Stimulated activated CD8-positive, alpha-beta memory T cell treated with anti-CD3 and anti-CD28 coated beads, Interleukin-15, amount 100 ng/mL, for 48 hours (primary cell): Measurements from ENCODE around the gene TEX13A.
"Not testable (repeated sequence)": the region's sequence is repeated elsewhere in the genome, so short reads cannot be mapped to it uniquely, and the experiment has no call there.

ENCODE experiments used
- DNase-seq, 2 donors: peaks; one replicate each; pipeline ENCODE4 v3.0.0-alpha.2; 2020; ENCODE audit warnings: low read depth in 2 of 2

TEX13A gene, protein sequence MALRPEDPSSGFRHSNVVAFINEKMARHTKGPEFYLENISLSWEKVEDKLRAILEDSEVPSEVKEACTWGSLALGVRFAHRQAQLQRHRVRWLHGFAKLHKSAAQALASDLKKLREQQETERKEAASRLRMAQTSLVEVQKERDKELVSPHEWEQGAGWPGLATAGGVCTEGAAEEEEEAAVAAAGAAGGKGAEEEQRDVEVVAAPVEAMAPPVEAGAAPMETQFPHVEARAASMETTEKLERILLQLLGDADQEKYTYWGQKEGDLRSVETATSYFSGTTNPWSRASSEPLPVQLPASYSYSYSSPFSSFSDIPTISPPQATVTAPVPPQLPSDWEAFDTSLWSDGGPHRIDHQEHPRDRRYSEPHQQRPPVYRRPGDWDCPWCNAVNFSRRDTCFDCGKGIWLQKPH

DNA sequence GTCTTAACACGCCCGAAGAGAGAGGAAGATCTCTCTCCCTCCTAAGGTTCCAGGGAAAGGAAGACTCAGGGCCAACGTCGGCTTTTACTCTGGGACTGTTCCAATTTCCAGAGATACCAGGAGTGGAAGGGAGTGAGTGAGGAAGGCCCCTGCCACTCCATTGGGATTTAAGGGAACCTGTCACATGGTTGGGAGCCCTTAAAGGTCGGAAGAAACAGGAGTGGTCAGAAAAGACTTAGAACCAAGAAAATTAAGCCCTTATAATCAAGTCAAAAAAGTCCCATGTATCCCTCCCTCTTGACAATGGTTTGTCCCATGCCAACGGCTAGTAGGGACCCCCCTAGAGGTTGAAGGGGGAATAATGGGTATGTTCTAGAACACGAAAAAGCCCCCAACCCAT lies at the start of gene TEX13A:
Gene TEX13A, minus strand, starts transcription at position 59 of the 400 bp plus-strand sequence. CDS start 297 bp downstream, outside the sequence.
- no peak for DNase-seq

DNA sequence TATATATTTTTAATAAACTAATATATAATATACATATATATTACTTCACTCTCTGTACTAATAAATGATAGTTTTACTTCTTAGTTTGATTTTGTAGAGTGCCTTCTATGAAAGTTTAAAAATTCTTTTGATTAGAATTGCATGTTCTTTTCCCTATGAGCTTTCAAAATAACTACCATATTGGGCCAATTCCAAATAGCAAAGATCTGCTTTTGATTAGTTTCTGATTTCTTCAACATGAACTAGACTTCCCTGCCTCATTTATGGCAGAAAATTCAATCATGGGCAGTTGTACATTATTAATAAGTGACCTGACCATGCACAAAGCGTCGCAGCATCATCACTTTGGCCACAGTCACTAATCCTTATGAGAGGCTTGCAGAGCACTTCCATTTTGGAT lies 48.9 kb upstream of the TEX13A start:
- DNase-seq, result no peak

DNA sequence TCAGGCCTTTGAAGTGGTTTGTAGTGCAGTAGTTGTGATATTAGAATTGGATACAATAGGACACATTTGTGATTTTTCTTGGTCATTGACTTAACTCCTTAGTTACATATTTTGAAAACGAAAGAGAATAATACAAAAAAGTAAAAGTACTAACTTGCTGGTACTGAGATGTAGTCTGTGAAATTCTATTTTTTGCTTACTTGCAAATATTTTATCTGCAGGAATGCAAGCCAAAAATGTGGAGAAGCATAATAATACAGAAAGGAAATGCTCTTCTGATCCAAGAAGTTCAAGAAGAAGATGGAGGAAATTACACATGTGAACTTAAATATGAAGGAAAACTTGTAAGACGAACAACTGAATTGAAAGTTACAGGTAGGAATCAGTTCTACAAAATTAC lies 46.7 kb upstream of the TEX13A start:
- DNase-seq, result no peak

DNA sequence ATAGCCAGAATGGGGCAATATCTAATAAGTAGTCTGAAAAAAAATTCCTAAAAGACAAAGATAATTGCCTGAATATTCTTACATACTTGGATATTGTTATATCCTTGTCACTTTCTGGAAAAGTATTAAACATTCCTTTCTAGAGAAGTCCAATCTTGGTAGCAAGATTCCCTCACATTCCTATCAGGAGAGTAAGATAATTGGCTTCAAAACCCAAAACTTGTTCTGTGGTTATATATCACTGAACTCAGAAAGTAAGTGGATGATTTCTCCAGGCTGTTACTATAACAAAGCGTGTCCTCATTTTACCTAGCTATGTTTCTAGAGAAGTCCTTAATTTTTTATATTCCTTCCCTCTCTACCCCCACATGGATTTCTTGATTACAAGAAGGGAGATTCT lies 46.0 kb upstream of the TEX13A start:
- no peak for DNase-seq

DNA sequence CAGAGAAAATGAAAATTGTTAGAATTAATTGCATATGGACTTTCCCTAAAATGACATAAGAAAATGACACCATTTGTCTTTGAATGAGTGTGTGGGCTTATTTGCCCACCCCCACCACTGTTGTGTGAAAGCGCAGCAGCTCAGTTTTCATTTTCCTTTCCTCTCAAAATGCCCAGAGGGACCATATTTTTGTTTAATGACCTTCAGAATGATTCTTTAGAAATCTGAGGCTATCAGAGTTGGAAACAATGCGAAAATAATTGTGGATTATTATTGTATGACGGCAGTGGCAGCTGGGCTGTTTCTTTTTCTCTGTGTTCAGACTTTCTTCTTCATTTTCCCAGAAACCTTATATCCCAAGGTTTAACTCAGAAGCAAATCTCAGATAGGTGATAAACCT lies 44.6 kb upstream of the TEX13A start:
- no peak for DNase-seq

DNA sequence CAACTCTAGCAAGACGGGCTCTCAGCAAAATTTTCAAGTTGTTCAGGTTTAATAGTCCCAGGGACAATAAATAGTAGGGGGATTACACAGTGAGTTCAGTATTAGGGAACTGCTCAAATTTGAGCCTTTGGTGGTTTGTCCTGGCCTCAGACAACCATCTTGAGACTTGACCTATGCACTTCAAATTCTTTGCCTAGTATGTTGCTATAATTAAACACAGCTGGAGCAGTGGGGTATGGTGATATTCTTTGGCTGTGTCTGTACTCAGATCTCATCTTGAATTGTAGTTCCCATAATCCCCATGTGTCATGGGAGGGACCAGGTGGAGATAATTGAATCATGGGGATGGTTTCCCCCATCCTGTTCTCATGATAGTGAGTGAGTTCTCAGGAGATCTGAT lies 43.3 kb upstream of the TEX13A start:
- DNase-seq, result no peak

DNA sequence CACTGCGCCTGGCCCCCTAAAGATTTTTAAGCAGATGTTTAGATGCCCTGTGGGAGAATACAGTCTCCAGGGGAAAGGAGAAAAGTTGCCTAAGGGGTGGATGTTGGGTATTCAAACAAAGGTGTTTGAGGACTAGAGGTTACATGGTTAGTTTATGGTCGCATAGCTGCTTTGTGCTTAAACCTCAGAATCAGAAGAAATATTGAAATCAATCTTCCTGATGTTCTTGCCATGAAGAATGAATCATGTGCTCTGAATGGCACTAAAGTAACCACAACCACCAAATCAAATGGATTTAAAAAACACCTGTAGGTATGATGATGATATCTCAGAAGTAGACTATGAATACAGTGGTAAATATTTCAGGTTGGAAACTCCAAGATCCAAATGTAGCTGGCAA lies 42.7 kb upstream of the TEX13A start:
- DNase-seq, result no peak

DNA sequence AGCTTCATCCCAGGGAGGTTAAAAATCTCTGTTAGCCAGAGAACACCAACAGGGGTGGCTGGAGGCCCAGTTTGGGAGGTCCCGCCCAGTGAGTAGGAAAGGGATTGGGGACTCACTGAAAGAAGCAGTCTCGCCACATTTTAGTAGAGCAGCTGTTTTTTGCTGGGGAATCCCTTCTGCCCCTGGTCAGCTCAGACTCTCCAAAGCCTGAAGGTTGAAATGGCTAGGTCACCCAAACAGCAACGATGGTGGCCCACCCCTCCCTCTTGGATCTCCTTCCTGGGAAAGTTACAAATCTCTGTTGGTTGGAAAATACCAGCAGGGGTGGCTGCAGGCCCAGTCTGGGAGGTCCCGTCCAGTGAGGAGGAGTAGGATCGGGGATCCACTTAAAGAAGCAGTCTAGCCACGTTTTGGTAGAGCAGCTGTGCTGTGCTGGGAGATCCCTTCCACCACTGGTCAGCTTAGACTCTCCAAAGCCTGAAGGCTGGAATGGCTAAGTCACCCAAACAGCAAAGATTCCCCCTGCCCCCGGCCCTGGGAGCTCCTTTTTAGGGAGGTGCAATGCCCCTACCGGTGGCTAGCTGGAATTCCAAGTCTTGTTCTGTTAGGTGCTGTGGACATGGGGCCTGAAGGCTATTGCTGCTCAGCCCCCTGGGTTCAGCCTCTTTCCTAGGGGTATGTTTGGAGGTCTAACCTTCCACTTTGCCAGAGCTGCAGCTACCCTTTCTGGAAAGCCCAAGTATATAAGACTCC lies 40.0 kb upstream of the TEX13A start:
- no peak for DNase-seq

DNA sequence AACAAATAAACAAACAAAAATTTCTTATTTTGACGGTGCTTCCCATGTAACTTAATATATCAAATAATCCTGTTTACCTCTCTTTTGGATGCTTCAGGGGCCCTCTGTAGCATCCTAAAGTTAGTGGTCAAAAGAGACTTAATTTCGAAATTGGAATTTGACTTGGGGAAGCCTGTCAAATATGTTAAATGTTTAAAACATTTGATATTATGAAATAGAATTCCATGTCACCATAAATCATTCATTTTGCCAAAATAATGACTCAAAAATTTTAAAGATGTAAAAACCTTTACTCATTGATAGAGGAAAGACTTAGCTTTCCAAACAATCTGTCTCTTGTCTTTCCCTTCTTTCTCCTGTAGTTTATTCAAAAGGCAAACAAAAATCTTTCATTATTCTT lies 20.6 kb upstream of the TEX13A start:
- DNase-seq, result no peak

DNA sequence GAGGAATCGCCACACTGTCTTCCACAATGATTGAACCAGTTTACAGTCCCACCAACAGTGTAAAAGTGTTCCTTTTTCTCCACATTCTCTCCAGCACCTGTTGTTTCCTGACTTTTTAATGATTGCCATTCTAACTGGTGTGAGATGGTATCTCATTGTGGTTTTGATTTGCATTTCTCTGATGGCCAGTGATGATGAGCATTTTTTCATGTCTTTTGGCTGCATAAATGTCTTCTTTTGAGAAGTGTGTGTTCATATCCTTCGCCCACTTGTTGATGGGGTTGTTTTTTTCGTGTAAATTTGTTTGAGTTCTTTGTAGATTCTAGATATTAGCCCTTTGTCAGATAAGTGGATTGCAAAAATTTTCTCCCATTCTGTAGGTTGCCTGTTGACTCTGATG lies 16.9 kb upstream of the TEX13A start:
- DNase-seq, result not testable (repeated sequence)

DNA sequence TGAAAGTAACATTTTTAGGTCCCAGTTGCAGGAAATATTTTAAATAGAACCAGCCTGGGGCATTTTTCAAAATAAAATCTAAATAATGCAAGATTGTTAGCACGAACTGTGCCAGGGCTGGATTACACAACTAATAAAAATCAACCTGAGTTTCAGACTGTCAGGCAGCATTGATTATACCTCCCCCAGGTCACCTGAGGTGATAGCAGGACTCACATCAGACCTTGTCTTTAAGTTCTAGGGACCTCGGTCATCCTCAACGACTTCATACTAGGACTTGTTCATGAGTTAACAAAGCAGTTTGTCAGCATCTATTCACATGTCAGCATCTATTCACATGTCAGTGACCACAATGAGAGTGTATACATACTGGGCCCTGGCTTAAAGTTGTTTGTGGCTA lies 8.7 kb upstream of the TEX13A start:
- no peak for DNase-seq

DNA sequence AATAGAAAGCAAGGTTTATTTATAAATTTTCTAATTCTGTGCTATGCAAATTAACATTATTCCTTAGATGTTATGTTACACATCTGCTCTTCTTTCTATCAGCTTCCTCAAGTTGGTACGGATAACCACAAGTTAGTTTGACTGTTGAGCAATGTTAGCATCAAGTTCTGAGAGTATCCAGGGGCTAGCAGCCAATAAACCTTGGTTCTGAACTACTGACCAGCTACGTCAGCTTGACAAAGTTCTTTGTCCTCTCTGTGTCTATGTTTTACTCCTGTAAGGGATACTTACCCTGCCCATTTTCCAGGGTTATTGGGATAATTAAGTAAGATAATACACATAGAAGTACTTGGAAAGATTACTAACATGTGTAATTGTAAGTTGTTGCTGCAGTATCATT lies 8.1 kb upstream of the TEX13A start:
- no peak for DNase-seq

DNA sequence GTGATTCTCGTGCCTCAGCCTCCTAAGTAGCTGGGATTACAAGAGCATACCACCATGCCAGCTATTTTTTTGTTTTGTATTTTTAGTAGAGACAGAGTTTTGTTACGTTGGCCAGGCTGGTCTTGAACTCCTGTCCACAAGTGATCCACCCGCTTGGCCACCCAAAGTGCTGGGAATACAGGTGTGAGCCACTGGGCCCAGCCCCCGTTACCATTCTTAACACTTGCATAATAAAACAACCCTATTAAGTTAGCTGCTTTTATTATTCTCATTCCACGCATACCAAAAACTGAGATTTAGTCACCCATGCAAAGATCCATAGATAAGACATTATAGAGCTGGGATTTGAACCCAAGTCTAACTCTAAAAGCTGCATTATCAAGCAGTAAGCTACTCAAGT lies 6.0 kb upstream of the TEX13A start:
- no peak for DNase-seq

DNA sequence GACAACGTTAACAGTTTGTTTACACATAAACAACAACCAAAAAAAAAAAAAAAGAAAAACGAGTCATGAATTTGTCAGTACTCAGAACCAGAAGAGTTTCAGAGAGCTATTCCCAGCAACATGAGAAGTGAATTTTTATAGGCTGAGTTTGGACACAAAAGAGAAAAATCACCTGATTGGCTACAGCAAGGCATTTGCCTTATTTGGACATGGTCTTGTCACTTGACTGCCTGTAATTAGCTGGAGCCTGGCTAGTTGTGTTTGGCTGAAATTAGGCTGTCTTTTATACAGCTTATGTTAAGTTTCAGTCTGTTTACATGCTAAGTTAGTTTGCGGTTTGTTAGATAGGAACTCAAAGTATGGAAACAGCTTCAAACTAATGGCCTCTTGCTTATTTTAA lies 880 bp upstream of the TEX13A start:
- no peak for DNase-seq

DNA sequence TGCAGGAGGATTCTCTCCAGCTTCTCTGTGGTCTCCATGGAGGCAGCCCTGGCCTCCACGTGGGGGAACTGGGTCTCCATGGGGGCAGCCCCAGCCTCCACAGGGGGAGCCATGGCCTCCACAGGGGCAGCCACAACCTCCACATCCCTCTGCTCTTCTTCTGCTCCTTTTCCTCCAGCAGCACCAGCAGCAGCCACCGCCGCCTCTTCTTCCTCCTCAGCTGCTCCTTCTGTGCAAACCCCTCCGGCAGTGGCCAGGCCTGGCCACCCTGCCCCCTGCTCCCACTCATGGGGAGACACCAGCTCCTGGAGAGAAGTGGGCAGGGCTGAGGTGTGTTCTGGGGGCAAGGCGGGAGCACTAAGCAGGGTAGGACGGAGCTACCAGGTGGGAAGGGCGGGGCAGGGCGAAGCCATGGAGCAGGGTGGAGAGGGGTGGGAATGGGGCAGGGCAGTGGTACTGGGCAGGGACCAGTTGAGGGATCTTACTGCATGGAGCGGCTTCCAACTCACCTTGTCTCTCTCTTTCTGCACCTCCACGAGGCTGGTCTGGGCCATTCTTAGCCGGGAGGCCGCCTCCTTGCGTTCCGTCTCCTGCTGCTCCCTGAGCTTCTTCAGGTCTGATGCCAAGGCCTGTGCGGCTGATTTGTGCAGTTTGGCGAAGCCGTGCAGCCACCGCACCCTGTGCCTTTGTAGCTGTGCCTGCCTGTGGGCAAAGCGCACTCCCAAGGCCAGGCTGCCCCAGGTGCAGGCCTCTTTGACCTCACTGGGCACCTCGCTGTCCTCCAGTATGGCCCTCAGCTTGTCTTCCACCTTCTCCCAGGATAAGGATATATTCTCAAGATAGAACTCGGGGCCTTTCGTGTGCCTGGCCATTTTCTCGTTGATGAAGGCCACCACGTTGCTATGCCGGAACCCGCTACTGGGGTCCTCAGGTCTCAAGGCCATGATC lies 766 bp downstream of the TEX13A start:
- DNase-seq, result no peak

DNA sequence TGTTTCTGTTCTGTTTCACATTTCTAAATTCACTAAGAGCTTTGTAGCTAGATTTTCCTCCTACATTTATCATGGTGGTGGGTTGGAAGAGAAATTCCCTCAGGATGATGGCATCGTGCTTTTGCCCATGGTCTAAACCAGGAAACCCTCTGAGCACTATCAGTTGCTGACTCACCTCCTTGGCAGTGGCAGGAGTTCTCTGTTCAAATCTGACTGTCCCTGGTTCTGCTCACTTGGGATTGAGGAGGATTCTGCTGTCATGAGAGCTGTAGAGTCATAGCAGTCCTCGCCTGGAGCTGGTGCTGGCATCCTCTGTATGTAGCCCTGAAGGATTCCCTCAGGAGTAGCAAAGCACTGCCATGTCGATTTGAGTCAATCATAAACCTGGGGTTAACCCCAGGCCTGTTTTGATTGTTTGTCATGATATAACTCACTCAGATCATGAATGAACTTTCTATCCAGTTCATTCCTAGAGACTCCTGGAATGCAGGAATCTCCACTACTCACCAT lies 9.4 kb downstream of the TEX13A start:
- DNase-seq, result no peak

DNA sequence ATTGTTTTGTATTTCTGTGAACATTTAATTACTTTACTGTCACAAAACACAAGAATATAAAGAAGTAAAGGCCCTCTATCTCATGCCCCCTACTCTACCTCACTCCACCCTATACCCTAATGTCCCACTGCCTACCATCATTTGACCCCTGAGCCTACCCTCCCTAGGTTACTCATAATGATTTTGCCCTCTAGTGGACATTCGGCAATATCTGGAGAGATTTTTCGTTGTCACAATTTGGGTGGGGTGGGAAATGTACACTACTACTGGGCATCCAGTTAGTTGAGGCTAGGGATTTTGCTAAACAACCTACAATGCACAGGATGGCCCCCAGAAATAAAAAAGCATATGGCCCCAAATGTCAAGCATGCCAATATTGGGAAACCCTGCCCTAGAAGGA lies 10.2 kb downstream of the TEX13A start:
- DNase-seq, result no peak

DNA sequence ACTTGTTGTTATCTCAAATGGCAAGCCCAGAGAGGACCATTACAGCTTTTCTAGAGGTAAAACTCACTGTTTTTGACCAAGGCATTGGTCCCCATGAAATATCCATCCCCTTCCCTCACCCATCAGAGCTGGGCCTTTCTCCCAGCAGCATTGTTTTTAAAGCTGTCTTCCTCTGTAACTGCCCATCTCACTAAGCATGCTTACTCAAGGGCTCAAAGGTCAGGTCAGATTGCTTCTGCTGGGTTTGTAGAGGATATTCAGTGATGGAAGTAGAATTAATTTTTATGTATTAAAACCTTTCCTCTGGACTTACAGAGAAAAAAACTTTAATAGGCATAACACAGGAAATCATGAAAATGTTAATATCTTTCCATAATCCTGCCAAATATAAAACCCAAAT lies 11.1 kb downstream of the TEX13A start:
- no peak for DNase-seq

DNA sequence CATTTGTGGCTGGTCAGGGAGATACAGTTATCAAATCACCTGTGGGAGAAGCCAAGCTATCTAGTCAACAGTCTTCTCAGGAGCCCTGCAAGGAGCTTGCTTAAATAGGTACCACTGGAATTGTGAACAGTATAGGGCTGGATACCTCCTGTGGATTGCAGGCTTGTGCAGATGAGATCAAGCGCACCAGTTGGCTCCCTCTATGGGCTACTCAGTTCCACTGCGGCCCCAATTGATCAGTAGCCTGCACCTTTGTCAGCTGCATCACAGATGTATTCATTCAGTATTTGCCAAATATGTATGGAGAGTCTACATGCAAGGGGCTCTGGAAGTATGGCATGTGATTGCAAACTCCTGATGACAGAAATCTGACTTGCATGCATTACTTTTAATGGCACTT lies 28.6 kb downstream of the TEX13A start:
- DNase-seq, result no peak

DNA sequence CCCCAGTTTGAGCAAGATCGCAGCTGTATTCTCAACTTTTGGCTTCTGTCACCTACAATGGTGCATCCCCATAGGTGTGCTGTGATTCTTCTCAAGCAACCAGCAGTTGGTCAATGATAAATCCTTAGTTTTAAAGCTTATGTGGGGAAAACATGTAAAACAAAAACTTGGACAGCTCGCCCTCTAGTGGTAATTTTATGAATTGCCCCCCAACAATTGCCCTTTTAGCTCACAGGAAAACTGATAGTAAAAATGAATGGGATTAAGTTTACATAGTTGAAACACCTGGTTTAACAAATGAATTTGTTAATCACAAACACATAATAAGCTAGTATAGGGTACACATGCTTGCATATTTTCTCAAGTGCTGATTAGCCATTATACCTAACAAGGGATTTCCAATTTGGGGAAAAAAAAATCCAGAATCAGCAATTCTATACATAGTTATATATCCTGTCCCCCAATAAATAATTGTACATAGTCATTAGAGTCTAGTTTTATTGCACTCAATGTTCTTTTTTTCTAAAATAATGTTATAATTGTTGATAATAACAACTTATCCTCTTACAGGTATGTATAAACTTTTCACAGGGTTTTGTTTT lies 30.1 kb downstream of the TEX13A start:
- no peak for DNase-seq

DNA sequence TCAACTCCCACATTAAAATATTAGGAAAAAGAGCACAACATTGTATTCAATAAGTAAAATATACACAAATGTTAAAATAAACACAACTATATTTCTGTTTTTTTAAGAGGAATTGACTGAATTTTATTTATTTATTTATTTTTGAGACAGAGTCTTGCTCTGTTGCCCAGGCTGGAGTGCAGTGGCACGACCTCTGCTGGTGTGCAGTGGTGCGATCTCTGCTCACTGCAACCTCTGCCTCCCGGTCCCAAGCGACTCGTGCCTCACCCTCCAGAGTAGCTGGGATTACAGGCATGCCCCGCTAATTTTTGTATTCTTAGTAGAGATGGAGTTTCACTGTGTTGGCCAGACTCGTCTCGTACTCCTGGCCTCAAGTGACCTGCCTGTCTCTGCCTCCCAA lies 31.4 kb downstream of the TEX13A start:
- no peak for DNase-seq

DNA sequence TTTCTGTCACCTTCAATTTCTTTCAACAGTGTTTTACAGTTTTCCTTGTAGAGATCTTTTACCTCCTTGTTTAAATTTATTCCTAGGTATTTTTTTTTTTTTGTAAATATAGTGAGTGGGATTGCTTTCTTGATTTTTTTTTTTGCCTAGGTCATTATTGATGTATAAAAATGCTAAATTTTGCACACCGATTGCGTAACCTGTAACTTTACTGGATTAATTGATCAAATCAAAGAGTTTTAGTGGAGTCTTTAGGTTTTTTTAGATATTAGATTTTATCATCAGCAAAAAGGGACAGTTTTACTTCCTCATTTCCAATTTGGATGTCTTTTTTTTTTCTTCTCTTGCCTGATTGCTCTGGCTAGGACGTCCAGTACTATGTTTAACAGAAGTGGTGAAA lies 40.9 kb downstream of the TEX13A start:
- no peak for DNase-seq
